H1 (cell line): ENCODE data around the gene ZNF414. TPM values are rescaled to one million over a fixed set of nuclear protein-coding genes. Genes with fewer than 3 reads are reported as not detected.

Experiments
- CTCF ChIA-PET: fragments of 300-600 bp; sonication (Branson Sonifier 250); formaldehyde crosslinking; loops from one replicate; lab custom pipeline; 2021; ENCODE audit not compliant: partially characterized antibody; lab: Charles Lee
- POLR2A ChIA-PET: fragments of 300-600 bp; sonication (Branson Sonifier 250); formaldehyde crosslinking; loops from one replicate; lab custom pipeline; 2021; ENCODE audit warnings: inconsistent platforms; ENCODE audit not compliant: partially characterized antibody; lab: Charles Lee
- DNase-seq, 2 experiments: peaks; one replicate each; pipeline versions ENCODE4 v3.0.0 to v3.0.0-alpha.2; 2010 to 2022; ENCODE audit warnings: low spot score in 2 of 2, low read depth in 1 of 2, mixed read lengths in 1 of 2
- FAIRE-seq: peaks from 2 replicates; lab custom pipeline; 2011; peaks lifted over from hg19 to GRCh38; lab: Jason Lieb, UNC
- H2AFZ ChIP-seq: 2 replicates; pipeline ENCODE4 v1.8.1; 2012; ENCODE audit warnings: low read length, inconsistent platforms
- H2AK5ac ChIP-seq: 2 replicates; pipeline ENCODE4 v1.6.1; 2013; ENCODE audit warnings: low read depth, low read length
- H2BK120ac ChIP-seq: replicated peaks from 2 replicates; pipeline ENCODE3; 2013; ENCODE audit warnings: low read depth, low read length, inconsistent platforms
- H2BK12ac ChIP-seq: 2 replicates; pipeline ENCODE4 v1.6.1; 2013; ENCODE audit warnings: low read depth, low read length
- H2BK15ac ChIP-seq: 2 replicates; pipeline ENCODE4 v1.6.1; 2013; ENCODE audit warnings: low read length
- H2BK20ac ChIP-seq: 2 replicates; pipeline ENCODE4 v1.6.1; 2013; ENCODE audit warnings: low read length
- H2BK5ac ChIP-seq: 2 replicates; pipeline ENCODE4 v1.6.1; 2013; ENCODE audit warnings: low read depth, low read length
- H3K14ac ChIP-seq: 2 replicates; pipeline ENCODE4 v1.6.1; 2013; ENCODE audit warnings: inconsistent platforms; ENCODE audit not compliant: insufficient read length
- H3K18ac ChIP-seq: 2 replicates; pipeline ENCODE4 v1.6.1; 2013; ENCODE audit warnings: low read length; ENCODE audit errors: extremely low read depth
- H3K23ac ChIP-seq: 2 replicates; pipeline ENCODE4 v1.6.1; 2013; ENCODE audit warnings: inconsistent platforms; ENCODE audit not compliant: insufficient read length
- H3K23me2 ChIP-seq: 2 replicates; pipeline ENCODE4 v1.6.1; 2013; ENCODE audit warnings: low read depth, low read length
- H3K27ac ChIP-seq: 2 replicates; pipeline ENCODE4 v1.6.1; 2011; ENCODE audit warnings: low read depth, low read length, inconsistent platforms
- H3K27me3 ChIP-seq, 4 experiments: replicated peaks in 1 of 4; 1 replicate in 1 of 4; 2 replicates in 3 of 4; pipeline versions ENCODE4 v1.6.1 to v1.8.1; 2011 to 2013; ENCODE audit warnings: low read length in 3 of 4, mild to moderate bottlenecking in 3 of 4, inconsistent platforms in 2 of 4, mixed read lengths in 2 of 4, moderate library complexity in 1 of 4; ENCODE audit not compliant: control insufficient read depth in 3 of 4, insufficient read depth in 3 of 4; ENCODE audit errors: extremely low read depth in 1 of 4
- H3K36me3 ChIP-seq, 4 experiments: 2 replicates each; pipeline versions ENCODE4 v1.6.1 to v1.8.1; 2011 to 2013; ENCODE audit warnings: mild to moderate bottlenecking in 4 of 4, low read length in 3 of 4, moderate library complexity in 2 of 4, control low read depth in 1 of 4, inconsistent platforms in 1 of 4; ENCODE audit not compliant: insufficient read depth in 4 of 4, control insufficient read depth in 2 of 4
- H3K4ac ChIP-seq: replicated peaks from 2 replicates; pipeline ENCODE3; 2013; ENCODE audit warnings: low read length, low read depth, mixed read lengths, inconsistent platforms; ENCODE audit not compliant: insufficient read length
- H3K4me1 ChIP-seq, 4 experiments: replicated peaks in 1 of 4; 1 replicate in 1 of 4; 2 replicates in 3 of 4; pipeline versions ENCODE4 v1.6.1 to v1.8.1; 2011 to 2013; ENCODE audit warnings: low read length in 3 of 4, inconsistent platforms in 2 of 4, mixed read lengths in 1 of 4; ENCODE audit not compliant: insufficient read depth in 4 of 4, control insufficient read depth in 3 of 4
- H3K4me2 ChIP-seq, 2 experiments: 2 replicates each; pipeline versions ENCODE4 v1.6.1 to v1.8.1; 2011 to 2013; ENCODE audit warnings: low read depth in 2 of 2, low read length in 2 of 2, control low read depth in 1 of 2, inconsistent platforms in 1 of 2, mild to moderate bottlenecking in 1 of 2; ENCODE audit not compliant: insufficient read depth in 1 of 2
- H3K4me3 ChIP-seq, 4 experiments: fragments of 200-600, 300-600 bp in 1 of 4; sonication (generic), shearing (Covaris generic), sonication (Bioruptor Twin) in 1 of 4; 2 replicates each; pipeline versions ENCODE4 v1.5.1 to v1.8.1; 2011 to 2016; ENCODE audit warnings: low read length in 4 of 4, low read depth in 3 of 4, control low read depth in 2 of 4, inconsistent platforms in 2 of 4, mild to moderate bottlenecking in 2 of 4, mixed read lengths in 1 of 4, moderate library complexity in 1 of 4; ENCODE audit not compliant: insufficient read depth in 2 of 4; ENCODE audit errors: extremely low read depth in 1 of 4
- H3K56ac ChIP-seq: replicated peaks from 2 replicates; pipeline ENCODE3; 2013; ENCODE audit warnings: low read depth, mild to moderate bottlenecking, mixed read lengths, low read length, inconsistent platforms; ENCODE audit not compliant: insufficient read length
- H3K79me1 ChIP-seq: 2 replicates; pipeline ENCODE4 v1.6.1; 2013; ENCODE audit warnings: low read depth, low read length, control low read depth
- H3K79me2 ChIP-seq, 2 experiments: 2 replicates each; pipeline versions ENCODE4 v1.6.1 to v1.8.1; 2012 to 2013; ENCODE audit warnings: low read length in 2 of 2, mild to moderate bottlenecking in 2 of 2, inconsistent platforms in 1 of 2; ENCODE audit not compliant: insufficient read depth in 2 of 2, control insufficient read depth in 1 of 2
- H3K9ac ChIP-seq, 4 experiments: replicated peaks in 1 of 4; 1 replicate in 1 of 4; 2 replicates in 3 of 4; pipeline versions ENCODE4 v1.6.1 to v1.8.1; 2011 to 2013; ENCODE audit warnings: low read depth in 3 of 4, low read length in 3 of 4, control low read depth in 2 of 4, mild to moderate bottlenecking in 2 of 4, moderate library complexity in 2 of 4, inconsistent platforms in 1 of 4; ENCODE audit errors: extremely low read depth in 1 of 4
- H3K9me3 ChIP-seq, 2 experiments: 2 replicates each; pipeline versions ENCODE4 v1.6.1 to v1.8.1; 2012 to 2013; ENCODE audit warnings: mild to moderate bottlenecking in 2 of 2, moderate library complexity in 2 of 2, control low read depth in 1 of 2, inconsistent platforms in 1 of 2, low read depth in 1 of 2, low read length in 1 of 2, mixed read lengths in 1 of 2; ENCODE audit not compliant: insufficient read depth in 2 of 2
- H4K20me1 ChIP-seq, 2 experiments: replicated peaks in 1 of 2; 2 replicates each; pipeline versions ENCODE3 to v1.8.1; 2011 to 2013; ENCODE audit warnings: inconsistent platforms in 2 of 2, low read length in 2 of 2, mild to moderate bottlenecking in 1 of 2; ENCODE audit not compliant: insufficient read depth in 2 of 2, control insufficient read depth in 1 of 2
- H4K5ac ChIP-seq: 2 replicates; pipeline ENCODE4 v1.6.1; 2013; ENCODE audit warnings: low read length, low read depth, mixed read lengths, inconsistent platforms; ENCODE audit not compliant: insufficient read length
- H4K8ac ChIP-seq: 2 replicates; pipeline ENCODE4 v1.8.0; 2013; ENCODE audit warnings: mild to moderate bottlenecking, moderate library complexity, low read length, inconsistent platforms; ENCODE audit not compliant: insufficient read depth; ENCODE audit errors: extremely low read depth
- H4K91ac ChIP-seq: replicated peaks from 2 replicates; pipeline ENCODE3; 2013; ENCODE audit warnings: low read length, mixed read lengths, inconsistent platforms; ENCODE audit not compliant: insufficient read length
- EGR1 ChIP-seq: IDR thresholded peaks from 2 replicates; pipeline ENCODE4 v1.6.1; 2011; ENCODE audit warnings: low read depth, low read length, borderline replicate concordance
- NANOG ChIP-seq: IDR thresholded peaks from 2 replicates; pipeline ENCODE4 v1.6.1; 2011; ENCODE audit warnings: low read length, low read depth, mild to moderate bottlenecking, inconsistent platforms; ENCODE audit not compliant: insufficient read depth, poor library complexity, severe bottlenecking
- WGBS, 2 experiments: shearing (Covaris generic) in 1 of 2; methylation state at CpG; one replicate each; pipeline versions ENCODE4 v1.1.6 to v1.1.7; 2013 to 2015; ENCODE audit warnings: low lambda C conversion rate in 2 of 2, mixed read lengths in 2 of 2, inconsistent platforms in 1 of 2, low coverage in 1 of 2, missing lambda C conversion rate in 1 of 2; ENCODE audit not compliant: insufficient replicate concordance in 2 of 2, insufficient coverage in 1 of 2, insufficient read length in 1 of 2; ENCODE audit errors: extremely low coverage in 1 of 2, missing lambda C conversion rate in 1 of 2; 5-methylcytosine and 5-hydroxymethylcytosine counted together
- polyA plus RNA-seq, 7 experiments: library from polyadenylated mRNA; depleted of rRNA in 3 of 7; stranded (reverse) in 5 of 7; unstranded in 2 of 7; fragments of >200 nt in 5 of 7; fragments of 200-250 nt in 2 of 7; gene quantifications; 1 replicate in 5 of 7; 2 replicates in 1 of 7; 4 replicates in 1 of 7; pipeline versions ENCODE4 v1.2.1 to v1.2.3, GENCODE V29; 2011 to 2013; ENCODE audit warnings: missing spikeins in 2 of 7, mixed read lengths in 2 of 7
- total RNA-seq: library from RNA; stranded (reverse); fragmentation: NEBNext Ultra II Directional; extraction: Animal tissue kit (Norgen Biotek cat#: 25700); gene quantifications from 2 replicates; pipeline ENCODE4 v1.2.1, GENCODE V29; 2021

The ZNF414 gene
- total and polyA plus RNA-seq, 2 of the 8 experiments (the other 6 are each of a cell fraction or from before 2014, with no cell fraction given): 9.7 to 26.8 TPM

DNA sequence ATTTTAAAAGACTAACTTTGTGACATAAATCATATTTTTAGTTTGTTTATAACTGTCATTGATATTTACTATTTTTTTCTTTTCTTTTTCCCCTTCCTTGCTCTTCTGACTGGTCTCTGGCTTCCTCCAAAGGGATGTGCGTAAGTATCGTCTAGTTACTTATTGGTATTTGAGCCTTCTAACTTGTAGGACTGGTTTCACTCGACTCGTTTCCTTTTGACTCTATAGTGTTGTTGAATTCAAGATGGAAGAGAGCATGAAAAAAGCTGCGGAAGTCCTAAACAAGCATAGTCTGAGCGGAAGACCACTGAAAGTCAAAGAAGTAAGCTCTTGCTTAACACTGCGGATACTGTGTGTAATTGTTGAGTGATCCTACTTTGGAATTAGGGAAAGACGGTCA, 50.6 kb downstream of the ZNF414 start:
- no peak overlapping the region for H3K27ac ChIP-seq
- H3K36me3 ChIP-seq: peaks cover 32 to 67% (median 61%) of the 10 kb centered on the region in 4 experiments
- no peak overlapping the region for H3K23ac ChIP-seq
- peaks cover 52 to 92% of the 10 kb centered on the region in 2 experiments for H3K79me2 ChIP-seq
- ChIA-PET POLR2A (interaction anchor here (1.4 to 6.4 kb wide), 5 partner anchors 10 to 74 kb away, joined by 3 to 63 read pairs (median 11); partner anchors contain the start of gene HNRNPM), CTCF (interaction anchor here (0.7 to 4.0 kb wide), 8 partner anchors 11 to 118 kb away, joined by 3 to 14 read pairs (median 4); no protein-coding TSS in a partner anchor)
- no peaks in the 10 kb centered on the region for H3K9me3 ChIP-seq
- no peak for TF ChIP-seq EGR1
- TF ChIP-seq NANOG: no peak
- H3K9ac ChIP-seq: no peak overlapping the region
- H2BK5ac ChIP-seq: no peak overlapping the region
- H4K91ac ChIP-seq: no peak overlapping the region
- H3K4me2 ChIP-seq: no peak overlapping the region
- no peaks in the 10 kb centered on the region for H3K27me3 ChIP-seq
- DNase-seq: no peak
- no peak overlapping the region for H3K4me3 ChIP-seq
- H2BK15ac ChIP-seq: no peak overlapping the region
- H2BK120ac ChIP-seq: no peak overlapping the region
- no peak overlapping the region for H2AFZ ChIP-seq
- no peak overlapping the region for H3K4ac ChIP-seq
- peaks cover 15% of the 10 kb centered on the region for H3K79me1 ChIP-seq
- 99% methylated on average over 8 of the region's 8 CpGs; no CpG with 5 or more reads in 1 of the 2 experiments for WGBS, 2 experiments
- peaks cover 3 to 5% (median 4%) of the 10 kb centered on the region in 4 experiments; a peak in 6 of 7 replicates for H3K4me1 ChIP-seq
- no peak overlapping the region for H2AK5ac ChIP-seq
- no peak overlapping the region for H3K18ac ChIP-seq
- H3K14ac ChIP-seq: no peak overlapping the region
- no peak overlapping the region for H2BK12ac ChIP-seq
- no peak overlapping the region for H4K5ac ChIP-seq
- H4K8ac ChIP-seq: no peak overlapping the region
- peaks cover 28 to 44% of the 10 kb centered on the region in 2 experiments for H4K20me1 ChIP-seq
- no peak overlapping the region for H3K56ac ChIP-seq
- no peaks in the 10 kb centered on the region for H3K23me2 ChIP-seq
- H2BK20ac ChIP-seq: no peak overlapping the region
- FAIRE-seq: no peak
